Liver (tissue), 9 donors: ENCODE results near the gene GALNT9. TPM values are rescaled to one million over a fixed set of nuclear protein-coding genes. Genes with fewer than 3 reads are reported as not detected.
"Not testable (repeated sequence)": the region's sequence is repeated elsewhere in the genome, so short reads cannot be mapped to it uniquely, and the experiment has no call there.

Experiments used
- DNase-seq: peaks from one replicate; pipeline ENCODE4 v3.0.0-alpha.2; 2017; ENCODE audit warnings: low spot score
- H3K27ac ChIP-seq, 2 donors: one replicate each; pipeline ENCODE4 v1.7.0; 2013; ENCODE audit warnings: inconsistent platforms in 2 of 2, low read length in 2 of 2, control low read depth in 1 of 2, low read depth in 1 of 2, mild to moderate bottlenecking in 1 of 2
- H3K27me3 ChIP-seq, 4 donors: one replicate each; pipeline versions ENCODE4 v1.6.1 to v1.7.0; 2013; ENCODE audit warnings: low read length in 3 of 4, inconsistent platforms in 1 of 4, mild to moderate bottlenecking in 1 of 4, moderate library complexity in 1 of 4; ENCODE audit not compliant: control insufficient read depth in 4 of 4, insufficient read depth in 4 of 4
- H3K36me3 ChIP-seq, 4 donors: one replicate each; pipeline versions ENCODE4 v1.6.1 to v1.7.0; 2013; ENCODE audit warnings: low read length in 3 of 4, mild to moderate bottlenecking in 3 of 4, low read depth in 1 of 4, moderate library complexity in 1 of 4; ENCODE audit not compliant: control insufficient read depth in 4 of 4, insufficient read depth in 3 of 4
- H3K4me1 ChIP-seq, 4 donors: one replicate each; pipeline versions ENCODE4 v1.6.1 to v1.7.0; 2013; ENCODE audit warnings: low read length in 3 of 4, mild to moderate bottlenecking in 3 of 4, moderate library complexity in 1 of 4; ENCODE audit not compliant: control insufficient read depth in 4 of 4, insufficient read depth in 4 of 4
- H3K4me3 ChIP-seq, 3 donors: one replicate each; pipeline versions ENCODE4 v1.6.1 to v1.7.0; 2013; ENCODE audit warnings: low read length in 3 of 3, control low read depth in 1 of 3, low read depth in 1 of 3, mild to moderate bottlenecking in 1 of 3
- H3K9ac ChIP-seq, 2 donors: one replicate each; pipeline ENCODE4 v1.7.0; 2013; ENCODE audit warnings: low read length in 2 of 2, mild to moderate bottlenecking in 2 of 2, moderate library complexity in 2 of 2, control low read depth in 1 of 2, low read depth in 1 of 2
- H3K9me3 ChIP-seq, 4 donors: one replicate each; pipeline versions ENCODE4 v1.6.1 to v1.7.0; 2013; ENCODE audit warnings: low read length in 3 of 4; ENCODE audit not compliant: control insufficient read depth in 4 of 4
- CTCF ChIP-seq: fragments of 150-350 bp; IDR thresholded peaks from 2 replicates; pipeline ENCODE4 v1.5.1; 2017; ENCODE audit warnings: improper control_type of control experiment, low read depth, low read length; ENCODE audit not compliant: missing input control
- EGR1 ChIP-seq, 2 donors: IDR thresholded peaks; 2 replicates each; pipeline ENCODE4 v1.6.1; 2016 to 2018; ENCODE audit warnings: antibody characterized with exemption in 2 of 2, low read depth in 2 of 2
- FOXA1 ChIP-seq: IDR thresholded peaks from 2 replicates; pipeline ENCODE4 v1.6.1; 2016; ENCODE audit warnings: antibody characterized with exemption
- GABPA ChIP-seq, 2 donors: IDR thresholded peaks in 1 of 2; conservative IDR thresholded peaks in 1 of 2; 2 replicates each; pipeline ENCODE4 v1.6.1; 2016; ENCODE audit warnings: antibody characterized with exemption in 2 of 2, mild to moderate bottlenecking in 1 of 2, moderate library complexity in 1 of 2
- HNF4A ChIP-seq, 2 donors: conservative IDR thresholded peaks; 2 replicates each; pipeline ENCODE4 v1.6.1; 2016; ENCODE audit warnings: antibody characterized with exemption in 2 of 2, mild to moderate bottlenecking in 2 of 2
- JUND ChIP-seq, 2 donors: IDR thresholded peaks; 2 replicates each; pipeline ENCODE4 v1.6.1; 2016; ENCODE audit warnings: antibody characterized with exemption in 2 of 2
- MAX ChIP-seq: IDR thresholded peaks from 2 replicates; pipeline ENCODE4 v1.6.1; 2016; ENCODE audit warnings: antibody characterized with exemption
- NR2F2 ChIP-seq: IDR thresholded peaks from 2 replicates; pipeline ENCODE4 v1.6.1; 2016; ENCODE audit warnings: antibody characterized with exemption
- RAD21 ChIP-seq, 2 donors: IDR thresholded peaks; 2 replicates each; pipeline ENCODE4 v1.6.1; 2016; ENCODE audit warnings: antibody characterized with exemption in 2 of 2, mild to moderate bottlenecking in 2 of 2
- REST ChIP-seq: IDR thresholded peaks from 2 replicates; pipeline ENCODE4 v1.6.1; 2016; ENCODE audit warnings: antibody characterized with exemption, mild to moderate bottlenecking
- RXRA ChIP-seq, 2 donors: IDR thresholded peaks; 2 replicates each; pipeline ENCODE4 v1.6.1; 2017 to 2018; ENCODE audit warnings: antibody characterized with exemption in 2 of 2, mild to moderate bottlenecking in 1 of 2
- SP1 ChIP-seq: IDR thresholded peaks from 2 replicates; pipeline ENCODE4 v1.6.1; 2018; ENCODE audit warnings: antibody characterized with exemption, mild to moderate bottlenecking
- TAF1 ChIP-seq: conservative IDR thresholded peaks from 2 replicates; pipeline ENCODE4 v1.6.1; 2016; ENCODE audit warnings: antibody characterized with exemption, mild to moderate bottlenecking
- YY1 ChIP-seq: IDR thresholded peaks from 2 replicates; pipeline ENCODE4 v1.6.1; 2016; ENCODE audit warnings: antibody characterized with exemption, mild to moderate bottlenecking
- WGBS: extraction: QIAGEN DNeasy Blood & Tissue Kit; methylation state at CpG from one replicate; pipeline ENCODE4 v1.1.7; 2013; 5-methylcytosine and 5-hydroxymethylcytosine counted together
- polyA plus RNA-seq, 2 donors: library from polyadenylated mRNA; stranded (reverse) in 1 of 2; unstranded in 1 of 2; fragments of 200-250 nt in 1 of 2; fragments of >200 nt in 1 of 2; fragmentation: Nextera tagmentation in 1 of 2; extraction: Ambion mirVana in 1 of 2; gene quantifications; one replicate each; pipeline versions ENCODE4 v1.2.1 to v1.2.3, GENCODE V29; 2013 to 2015
- total RNA-seq, 2 donors: library from RNA; depleted of rRNA; stranded (reverse); fragments of >200 nt; gene quantifications; one replicate each; pipeline ENCODE4 v1.2.3, GENCODE V29; 2014
- TF ChIP-seq, protein P1 (sequence below): IDR thresholded peaks from 2 replicates; pipeline ENCODE4 v1.6.1; 2016; ENCODE audit warnings: antibody characterized with exemption
- donor health status: healthy.
- donor health status: healthy.
- donor health status: healthy.
- donor health status: healthy.
- donor health status: healthy.

Gene GALNT9
- total and polyA plus RNA-seq, 4 donors, result 0.05 to 0.25 (median 0.09) TPM; not detected in 1

DNA sequence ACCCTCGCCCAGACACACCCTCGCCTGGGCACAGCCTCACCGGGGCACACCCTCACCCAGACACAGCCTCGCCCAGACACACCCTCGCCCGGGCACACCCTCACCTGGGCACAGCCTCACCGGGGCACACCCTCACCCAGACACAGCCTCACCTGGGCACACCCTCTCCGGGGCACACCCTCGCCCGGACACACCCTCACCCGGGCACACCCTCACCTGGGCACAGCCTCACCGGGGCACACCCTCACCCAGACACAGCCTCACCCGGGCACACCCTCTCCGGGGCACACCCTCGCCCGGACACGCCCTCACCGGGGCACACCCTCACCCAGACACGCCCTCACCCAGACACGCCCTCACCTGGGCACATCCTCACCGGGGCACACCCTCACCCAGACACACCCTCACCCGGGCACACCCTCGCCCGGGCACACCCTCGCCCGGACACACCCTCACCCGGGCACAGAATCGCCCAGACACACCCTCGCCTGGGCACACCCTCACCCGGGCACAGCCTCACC lies 25.5 kb downstream of the GALNT9 start:
- H3K36me3 ChIP-seq, result not testable (repeated sequence)

GRCh38 chr12:132302466-132303358 lies 26.7 kb downstream of the GALNT9 start:
- H3K27ac ChIP-seq, result no peak overlapping the region
- peaks cover 0 to 3% (median 0%) of the 10 kb centered on the region in 4 donors for H3K27me3 ChIP-seq
- no peak for DNase-seq
- H3K9ac ChIP-seq, result no peak overlapping the region
- no peaks in the 10 kb centered on the region for H3K9me3 ChIP-seq
- TF ChIP-seq CTCF, result no peak
- WGBS, result 81% methylated on average over 30 of the region's 30 CpGs
- no peaks in the 10 kb centered on the region for H3K36me3 ChIP-seq
- no peak overlapping the region for H3K4me3 ChIP-seq
- no peaks in the 10 kb centered on the region for H3K4me1 ChIP-seq

More for the DNA sequence above, 25.5 kb downstream of the GALNT9 start:
- 96% methylated on average over 30 of the region's 30 CpGs for WGBS
- H3K4me3 ChIP-seq, H3K9me3 ChIP-seq, H3K4me1 ChIP-seq, DNase-seq, H3K27ac ChIP-seq, H3K27me3 ChIP-seq, H3K9ac ChIP-seq: not testable (repeated sequence)

DNA sequence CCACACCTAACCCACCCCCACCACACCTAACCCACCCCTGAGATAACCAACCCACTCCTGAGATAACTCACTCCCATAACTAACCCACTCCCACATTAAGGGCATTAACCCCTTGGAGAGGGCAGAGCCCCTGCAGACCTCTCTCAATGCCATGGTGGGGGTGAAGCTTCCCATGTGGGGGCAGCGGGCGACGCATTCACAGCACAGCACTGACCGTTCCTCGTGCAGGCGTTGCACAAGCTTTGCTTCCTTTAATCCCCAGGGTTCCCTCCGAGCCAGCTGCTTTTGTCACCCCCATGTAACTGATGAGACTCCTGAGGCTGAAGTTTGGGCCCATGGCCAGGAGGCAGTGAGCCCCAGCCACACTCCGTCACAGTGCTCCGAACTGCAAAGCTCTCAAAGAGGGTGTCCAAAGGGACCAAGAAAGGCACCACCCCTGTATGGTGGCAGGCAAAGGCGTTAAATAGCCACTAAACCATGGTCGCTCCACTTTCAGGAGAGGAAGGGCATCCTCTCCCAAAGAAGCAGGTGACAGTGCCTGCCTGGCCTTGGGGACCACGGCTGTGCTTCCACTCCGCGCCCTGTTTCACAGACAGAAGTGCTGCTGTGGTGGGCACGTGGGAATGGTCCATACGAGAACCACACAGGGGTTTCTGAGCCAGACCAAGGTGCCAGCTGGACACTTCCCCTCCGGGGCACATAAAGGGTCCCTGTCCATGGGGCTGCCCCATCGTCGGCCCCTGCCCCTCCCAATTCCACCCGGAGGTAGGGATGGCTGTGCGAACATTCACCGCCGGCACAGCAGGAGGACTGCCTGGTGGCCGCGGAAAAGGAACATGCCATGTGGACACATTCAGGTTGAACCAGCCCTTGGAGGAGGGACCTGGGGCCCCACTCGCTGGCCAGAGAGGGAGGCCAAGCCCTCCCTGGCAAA lies 28.3 kb downstream of the GALNT9 start:
- Histone ChIP-seq H3K9ac (no peak overlapping the region), H3K27me3 (peaks cover 0 to 3% (median 0%) of the 10 kb centered on the region in 4 donors), H3K36me3 (no peaks in the 10 kb centered on the region), H3K27ac (no peak overlapping the region), H3K9me3 (no peaks in the 10 kb centered on the region), H3K4me3 (no peak overlapping the region), H3K4me1 (no peaks in the 10 kb centered on the region)
- DNase-seq, result no peak
- WGBS, result 76% methylated on average over 26 of the region's 26 CpGs
- TF ChIP-seq MAX (no peak), EGR1 (IDR thresholded peaks at IDR 0.05; ENCODE audit: low read depth in 2 of 2) (no peak), RAD21 (IDR thresholded peaks at IDR 0.05) (no peak), GABPA (IDR thresholded peaks at IDR 0.05 in 1 of 2, conservative IDR thresholded peaks at IDR 0.05 in 1 of 2) (no peak), YY1 (no peak), HNF4A (conservative IDR thresholded peaks at IDR 0.05) (no peak), CTCF (no peak), TAF1 (no peak), SP1 (no peak), JUND (IDR thresholded peaks at IDR 0.05) (no peak), REST (no peak), NR2F2 (no peak), RXRA (IDR thresholded peaks at IDR 0.05) (no peak), FOXA1 (no peak)
- TF ChIP-seq, protein P1, sequence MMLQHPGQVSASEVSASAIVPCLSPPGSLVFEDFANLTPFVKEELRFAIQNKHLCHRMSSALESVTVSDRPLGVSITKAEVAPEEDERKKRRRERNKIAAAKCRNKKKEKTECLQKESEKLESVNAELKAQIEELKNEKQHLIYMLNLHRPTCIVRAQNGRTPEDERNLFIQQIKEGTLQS, result no peak
